SK-N-SH treated with all-trans-retinoic acid at 6 μM for 48 hours (cell line): ENCODE results near the gene ELF1.

Experiments
- ATAC-seq: fragments of 200-7000 bp; cut with Tn5 transposase; 3 replicates; pipeline ENCODE4 v1.9.1; 2020; ENCODE audit warnings: mild to moderate bottlenecking, moderate library complexity
- ARNTL ChIP-seq: fragments of 450-650 bp; formaldehyde crosslinking; IDR thresholded peaks from 2 replicates; pipeline ENCODE4 v1.5.0; 2020; ENCODE audit warnings: low read depth, mild to moderate bottlenecking, moderate library complexity, borderline replicate concordance
- BACH2 ChIP-seq: fragments of 250-450 bp; sonication (Bioruptor Pico); IDR thresholded peaks from 2 replicates; pipeline ENCODE4 v1.9.0; 2021; ENCODE audit warnings: mild to moderate bottlenecking, borderline replicate concordance
- CREB5 ChIP-seq: fragments of 250-450 bp; sonication (Bioruptor Pico); IDR thresholded peaks from 2 replicates; pipeline ENCODE4 v1.5.1; 2020; ENCODE audit warnings: low read depth, mild to moderate bottlenecking, moderate library complexity
- CSDC2 ChIP-seq: fragments of 250-450 bp; sonication (Bioruptor Pico); IDR thresholded peaks from 2 replicates; pipeline ENCODE4 v1.5.0; 2020; ENCODE audit warnings: mild to moderate bottlenecking, moderate library complexity
- CSRNP3 ChIP-seq: fragments of 250-450 bp; sonication (Bioruptor Pico); IDR thresholded peaks from 2 replicates; pipeline ENCODE4 v1.5.1; 2021; ENCODE audit warnings: mild to moderate bottlenecking, moderate library complexity
- ESRRG ChIP-seq: fragments of 250-450 bp; sonication (Bioruptor Pico); IDR thresholded peaks from 2 replicates; pipeline ENCODE4 v1.6.1; 2021; ENCODE audit warnings: mild to moderate bottlenecking
- GLIS3 ChIP-seq: fragments of 250-450 bp; sonication (Bioruptor Pico); IDR thresholded peaks from 2 replicates; pipeline ENCODE4 v1.5.0; 2020; ENCODE audit warnings: mild to moderate bottlenecking, moderate library complexity
- ISL1 ChIP-seq: fragments of 250-450 bp; sonication (Bioruptor Pico); IDR thresholded peaks from 2 replicates; pipeline ENCODE4 v2.1.2; 2022; ENCODE audit warnings: mild to moderate bottlenecking, moderate library complexity
- OSR1 ChIP-seq: fragments of 250-450 bp; sonication (Bioruptor Pico); IDR thresholded peaks from 2 replicates; pipeline ENCODE4 v1.8.0; 2022; ENCODE audit warnings: moderate library complexity, mild to moderate bottlenecking, inconsistent platforms
- POU6F1 ChIP-seq: fragments of 250-450 bp; sonication (Bioruptor Pico); IDR thresholded peaks from 2 replicates; pipeline ENCODE4 v1.8.0; 2021; ENCODE audit warnings: low read depth, mild to moderate bottlenecking, moderate library complexity, borderline replicate concordance
- PPARA ChIP-seq: fragments of 250-450 bp; sonication (Bioruptor Pico); IDR thresholded peaks from 2 replicates; pipeline ENCODE4 v1.5.0; 2020; ENCODE audit warnings: mild to moderate bottlenecking, borderline replicate concordance
- SNAI2 ChIP-seq: fragments of 250-450 bp; sonication (Bioruptor Pico); IDR thresholded peaks from 2 replicates; pipeline ENCODE4 v1.5.0; 2020; ENCODE audit warnings: mild to moderate bottlenecking, moderate library complexity
- TOX ChIP-seq: fragments of 250-450 bp; sonication (Bioruptor Pico); IDR thresholded peaks from 2 replicates; pipeline ENCODE4 v1.8.0; 2021; ENCODE audit warnings: mild to moderate bottlenecking, moderate library complexity, borderline replicate concordance
- TSHZ2 ChIP-seq: fragments of 250-450 bp; sonication (Bioruptor Pico); IDR thresholded peaks from 2 replicates; pipeline ENCODE4 v1.5.0; 2020; ENCODE audit warnings: mild to moderate bottlenecking, moderate library complexity
- ZC3H10 ChIP-seq: fragments of 250-450 bp; sonication (Bioruptor Pico); IDR thresholded peaks from 2 replicates; pipeline ENCODE4 v1.5.1; 2021; ENCODE audit warnings: mild to moderate bottlenecking, moderate library complexity
- ZFP3 ChIP-seq: fragments of 250-450 bp; sonication (Bioruptor Pico); IDR thresholded peaks from 2 replicates; pipeline ENCODE4 v1.5.0; 2020; ENCODE audit warnings: mild to moderate bottlenecking, moderate library complexity
- ZNF565 ChIP-seq: fragments of 450-650 bp; formaldehyde crosslinking; conservative IDR thresholded peaks from 2 replicates; pipeline ENCODE4 v1.5.0; 2020; ENCODE audit warnings: low read depth, mild to moderate bottlenecking, moderate library complexity
- ZNF70 ChIP-seq: fragments of 450-650 bp; formaldehyde crosslinking; IDR thresholded peaks from 2 replicates; pipeline ENCODE4 v1.5.0; 2020; ENCODE audit warnings: mild to moderate bottlenecking, moderate library complexity
- TF ChIP-seq, protein P1 (sequence below): fragments of 250-450 bp; sonication (Bioruptor Pico); IDR thresholded peaks from 2 replicates; pipeline ENCODE4 v1.8.0; 2020; ENCODE audit warnings: mild to moderate bottlenecking, moderate library complexity, borderline replicate concordance

The ELF1 gene

DNA sequence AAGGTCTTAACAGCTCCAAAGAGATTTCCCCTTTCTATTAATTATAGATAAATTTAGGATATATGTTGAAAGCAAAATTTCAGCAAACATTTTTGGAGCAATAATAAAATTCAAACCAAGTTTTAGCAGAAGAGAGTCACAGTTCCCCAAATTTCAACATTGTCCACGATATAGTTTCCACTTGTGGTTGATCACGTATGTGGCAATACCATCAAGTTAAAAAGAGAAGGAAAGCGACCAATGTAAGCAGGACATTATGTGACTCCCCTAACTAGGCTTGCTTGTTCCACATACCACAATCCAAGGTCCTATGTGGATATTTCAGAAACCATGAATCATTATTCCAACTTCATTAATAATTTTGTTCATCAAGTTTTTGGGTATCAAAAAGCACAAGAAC lies 52.8 kb downstream of the ELF1 start (continued):
- TF ChIP-seq TSHZ2 (CRISPR knock-in tag) (no peak), ISL1 (CRISPR knock-in tag) (no peak), PPARA (CRISPR knock-in tag) (no peak), CREB5 (CRISPR knock-in tag) (no peak)

DNA sequence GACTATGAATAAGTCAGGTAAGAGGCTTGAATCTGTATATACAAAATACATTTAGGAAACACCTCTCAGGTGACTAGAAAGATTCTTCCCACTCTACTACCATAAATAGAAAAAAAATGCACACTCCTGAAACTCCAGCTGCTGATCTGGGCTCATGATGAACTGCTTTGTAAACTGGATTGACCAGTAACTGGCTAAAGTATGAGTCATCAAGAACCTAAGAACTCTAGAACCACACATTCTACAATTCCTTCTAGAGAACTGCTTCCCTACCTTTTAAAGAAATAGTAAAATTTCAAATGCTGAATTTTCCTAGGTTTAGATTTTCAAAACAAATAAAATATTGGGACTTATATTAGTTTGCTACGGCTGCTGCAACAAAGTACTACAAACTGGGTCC lies 55.2 kb downstream of the ELF1 start:
- TF ChIP-seq ISL1 (CRISPR knock-in tag), result no peak
- TF ChIP-seq CSRNP3 (CRISPR knock-in tag), result no peak
- no peak for ATAC-seq

DNA sequence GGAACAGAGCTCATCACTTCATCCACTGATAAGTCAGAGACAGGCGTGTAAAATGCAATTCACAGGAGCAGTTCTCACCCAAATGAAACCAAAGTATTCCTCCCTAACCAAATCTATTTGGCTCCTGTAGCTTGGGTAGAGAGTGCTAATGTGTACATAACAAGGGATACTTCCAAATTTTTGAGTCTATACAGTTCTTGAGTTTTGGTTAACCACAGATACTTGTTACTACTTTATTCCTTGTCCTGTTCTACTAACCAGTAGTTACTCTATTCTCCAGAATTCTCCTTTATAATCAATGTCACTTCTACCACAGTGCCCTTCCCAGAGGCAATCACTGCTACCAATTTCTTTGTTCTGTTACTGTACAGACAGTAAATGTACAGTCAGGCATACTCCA lies 57.3 kb downstream of the ELF1 start:
- TF ChIP-seq ARNTL (CRISPR knock-in tag) (no peak), BACH2 (CRISPR knock-in tag) (no peak), CSDC2 (no peak), ISL1 (CRISPR knock-in tag) (no peak), ZNF70 (CRISPR knock-in tag) (no peak), CSRNP3 (CRISPR knock-in tag) (no peak), ZFP3 (CRISPR knock-in tag) (no peak), OSR1 (CRISPR knock-in tag) (no peak), SNAI2 (CRISPR knock-in tag) (no peak), TSHZ2 (CRISPR knock-in tag) (no peak), ZC3H10 (CRISPR knock-in tag) (no peak), ESRRG (no peak), GLIS3 (CRISPR knock-in tag) (no peak), TOX (no peak), CREB5 (CRISPR knock-in tag) (no peak)
- no peak for ATAC-seq

- ATAC-seq, result no peak
- TF ChIP-seq SNAI2 (CRISPR knock-in tag) (no peak), POU6F1 (CRISPR knock-in tag) (no peak), ISL1 (CRISPR knock-in tag) (no peak), CSDC2 (no peak), ZNF565 (CRISPR knock-in tag) (no peak), ZFP3 (CRISPR knock-in tag) (no peak)
- TF ChIP-seq, protein P1, sequence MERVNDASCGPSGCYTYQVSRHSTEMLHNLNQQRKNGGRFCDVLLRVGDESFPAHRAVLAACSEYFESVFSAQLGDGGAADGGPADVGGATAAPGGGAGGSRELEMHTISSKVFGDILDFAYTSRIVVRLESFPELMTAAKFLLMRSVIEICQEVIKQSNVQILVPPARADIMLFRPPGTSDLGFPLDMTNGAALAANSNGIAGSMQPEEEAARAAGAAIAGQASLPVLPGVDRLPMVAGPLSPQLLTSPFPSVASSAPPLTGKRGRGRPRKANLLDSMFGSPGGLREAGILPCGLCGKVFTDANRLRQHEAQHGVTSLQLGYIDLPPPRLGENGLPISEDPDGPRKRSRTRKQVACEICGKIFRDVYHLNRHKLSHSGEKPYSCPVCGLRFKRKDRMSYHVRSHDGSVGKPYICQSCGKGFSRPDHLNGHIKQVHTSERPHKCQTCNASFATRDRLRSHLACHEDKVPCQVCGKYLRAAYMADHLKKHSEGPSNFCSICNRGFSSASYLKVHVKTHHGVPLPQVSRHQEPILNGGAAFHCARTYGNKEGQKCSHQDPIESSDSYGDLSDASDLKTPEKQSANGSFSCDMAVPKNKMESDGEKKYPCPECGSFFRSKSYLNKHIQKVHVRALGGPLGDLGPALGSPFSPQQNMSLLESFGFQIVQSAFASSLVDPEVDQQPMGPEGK (CRISPR knock-in tag), result no peak
Measured at GRCh38 chr13:40961214-40961613, 57.9 kb downstream of the ELF1 start.
